CD4-positive, alpha-beta T cell treated with Interferon gamma for 1 hour (primary cell): ENCODE results near the gene NRK.
"Not testable (repeated sequence)": the region's sequence is repeated elsewhere in the genome, so short reads cannot be mapped to it uniquely, and the experiment has no call there.

Experiments used
- DNase-seq: peaks from one replicate; pipeline ENCODE4 v3.0.0-alpha.2; 2020

NRK gene, protein sequence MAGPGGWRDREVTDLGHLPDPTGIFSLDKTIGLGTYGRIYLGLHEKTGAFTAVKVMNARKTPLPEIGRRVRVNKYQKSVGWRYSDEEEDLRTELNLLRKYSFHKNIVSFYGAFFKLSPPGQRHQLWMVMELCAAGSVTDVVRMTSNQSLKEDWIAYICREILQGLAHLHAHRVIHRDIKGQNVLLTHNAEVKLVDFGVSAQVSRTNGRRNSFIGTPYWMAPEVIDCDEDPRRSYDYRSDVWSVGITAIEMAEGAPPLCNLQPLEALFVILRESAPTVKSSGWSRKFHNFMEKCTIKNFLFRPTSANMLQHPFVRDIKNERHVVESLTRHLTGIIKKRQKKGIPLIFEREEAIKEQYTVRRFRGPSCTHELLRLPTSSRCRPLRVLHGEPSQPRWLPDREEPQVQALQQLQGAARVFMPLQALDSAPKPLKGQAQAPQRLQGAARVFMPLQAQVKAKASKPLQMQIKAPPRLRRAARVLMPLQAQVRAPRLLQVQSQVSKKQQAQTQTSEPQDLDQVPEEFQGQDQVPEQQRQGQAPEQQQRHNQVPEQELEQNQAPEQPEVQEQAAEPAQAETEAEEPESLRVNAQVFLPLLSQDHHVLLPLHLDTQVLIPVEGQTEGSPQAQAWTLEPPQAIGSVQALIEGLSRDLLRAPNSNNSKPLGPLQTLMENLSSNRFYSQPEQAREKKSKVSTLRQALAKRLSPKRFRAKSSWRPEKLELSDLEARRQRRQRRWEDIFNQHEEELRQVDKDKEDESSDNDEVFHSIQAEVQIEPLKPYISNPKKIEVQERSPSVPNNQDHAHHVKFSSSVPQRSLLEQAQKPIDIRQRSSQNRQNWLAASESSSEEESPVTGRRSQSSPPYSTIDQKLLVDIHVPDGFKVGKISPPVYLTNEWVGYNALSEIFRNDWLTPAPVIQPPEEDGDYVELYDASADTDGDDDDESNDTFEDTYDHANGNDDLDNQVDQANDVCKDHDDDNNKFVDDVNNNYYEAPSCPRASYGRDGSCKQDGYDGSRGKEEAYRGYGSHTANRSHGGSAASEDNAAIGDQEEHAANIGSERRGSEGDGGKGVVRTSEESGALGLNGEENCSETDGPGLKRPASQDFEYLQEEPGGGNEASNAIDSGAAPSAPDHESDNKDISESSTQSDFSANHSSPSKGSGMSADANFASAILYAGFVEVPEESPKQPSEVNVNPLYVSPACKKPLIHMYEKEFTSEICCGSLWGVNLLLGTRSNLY (N-terminal part only)

GRCh38 chrX:105822138-105823091 lies at the start of gene NRK:
Gene NRK (plus strand): TSS chrX:105822539. CDS start chrX:105822846, 307 bp downstream.
- DNase-seq, result no peak

DNA sequence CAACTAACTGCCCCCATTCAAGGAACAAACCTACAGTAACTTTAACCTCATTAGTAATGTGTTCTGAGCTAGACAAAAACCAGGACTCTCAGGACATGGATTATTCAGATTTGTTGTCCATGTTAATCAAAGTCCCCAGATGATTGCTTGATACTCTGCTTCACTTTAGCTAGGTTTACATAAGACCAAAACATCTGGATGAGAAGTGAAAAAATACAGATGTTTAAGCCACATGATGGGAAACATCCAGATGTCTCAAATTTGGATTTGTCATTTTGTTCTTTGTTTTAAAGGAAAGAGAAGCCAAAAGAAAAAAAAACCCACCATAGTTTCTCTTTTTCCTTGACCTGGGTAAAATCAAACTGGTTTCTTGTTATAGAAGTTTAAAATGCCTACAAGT lies 48.5 kb upstream of the NRK start:
- DNase-seq, result no peak

DNA sequence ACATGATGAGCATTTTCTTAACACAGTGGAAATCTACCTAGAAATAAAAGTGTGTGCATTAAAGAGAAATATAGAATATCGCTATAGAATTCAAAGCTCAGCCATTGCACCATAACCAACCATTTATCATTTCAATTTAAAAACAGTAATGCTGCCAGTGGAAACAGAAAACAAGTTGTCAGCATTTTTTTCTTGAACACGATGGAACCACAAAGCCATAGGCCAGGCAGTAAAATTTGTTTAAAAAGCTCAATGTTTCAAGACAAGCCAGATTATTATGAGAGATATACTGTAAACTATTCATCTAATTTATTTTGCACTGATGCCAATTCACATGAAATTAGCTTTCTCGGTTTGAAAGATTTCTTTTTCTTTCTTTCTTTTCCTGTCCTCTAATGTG lies 46.7 kb upstream of the NRK start:
- DNase-seq, result no peak

DNA sequence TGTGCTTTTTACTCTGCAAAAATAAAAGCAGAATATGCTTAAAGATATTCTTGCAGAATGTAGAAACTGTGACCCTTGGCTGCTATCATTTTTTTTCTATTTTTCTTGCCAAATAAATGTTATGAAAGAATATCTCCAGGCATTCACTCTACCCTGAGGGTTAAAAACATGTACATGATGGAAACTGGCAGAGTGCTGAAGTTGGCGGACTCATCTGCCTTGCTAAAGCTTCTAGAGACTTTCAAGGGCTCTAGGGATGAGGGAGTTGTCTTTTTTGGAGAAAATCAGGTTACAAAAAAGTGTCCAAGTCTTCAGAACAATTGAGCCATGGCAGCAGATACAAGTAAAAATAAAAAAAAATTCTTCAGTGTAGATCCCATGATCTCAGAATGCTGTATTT lies 40.5 kb upstream of the NRK start:
- no peak for DNase-seq

GRCh38 chrX:105796877-105797276 lies 25.5 kb upstream of the NRK start:
- not testable (repeated sequence) for DNase-seq

DNA sequence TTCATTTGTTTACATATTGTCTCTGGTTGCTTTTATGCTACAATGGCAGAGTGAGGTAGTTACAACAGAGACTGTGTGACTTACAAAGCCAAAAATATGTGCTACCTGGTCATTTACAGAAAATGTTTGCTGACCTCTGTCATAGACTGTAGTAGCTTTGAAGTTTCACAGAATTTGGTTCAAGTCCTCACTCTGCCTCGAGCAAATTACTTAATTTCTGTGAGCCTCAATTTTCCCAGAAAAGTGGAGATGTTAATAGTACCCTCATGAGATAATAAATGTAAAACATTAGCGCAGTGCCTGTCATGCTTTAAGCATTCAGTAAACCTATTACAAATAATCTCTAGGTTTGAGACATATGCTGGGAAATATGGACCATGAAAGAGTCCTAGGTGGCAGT lies 18.4 kb upstream of the NRK start:
- DNase-seq, result no peak

DNA sequence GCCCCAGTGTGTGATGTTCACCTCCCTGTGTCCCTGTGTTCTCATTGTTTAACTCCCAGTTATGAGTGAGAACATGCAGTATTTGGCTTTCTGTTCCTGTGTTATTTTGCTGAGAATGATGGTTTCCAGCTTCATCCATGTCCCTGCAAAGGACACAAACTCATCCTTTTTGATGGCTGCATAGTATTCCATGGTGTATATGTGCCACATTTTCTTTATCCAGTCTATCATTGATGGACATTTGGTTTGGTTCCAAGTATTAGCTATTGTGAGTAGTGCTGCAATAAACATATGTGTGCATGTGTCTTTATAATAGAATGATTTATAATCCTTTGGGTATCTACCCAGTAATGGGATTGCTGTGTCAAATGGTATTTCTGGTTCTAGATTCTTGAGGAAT lies 16.7 kb upstream of the NRK start:
- DNase-seq, result not testable (repeated sequence)

DNA sequence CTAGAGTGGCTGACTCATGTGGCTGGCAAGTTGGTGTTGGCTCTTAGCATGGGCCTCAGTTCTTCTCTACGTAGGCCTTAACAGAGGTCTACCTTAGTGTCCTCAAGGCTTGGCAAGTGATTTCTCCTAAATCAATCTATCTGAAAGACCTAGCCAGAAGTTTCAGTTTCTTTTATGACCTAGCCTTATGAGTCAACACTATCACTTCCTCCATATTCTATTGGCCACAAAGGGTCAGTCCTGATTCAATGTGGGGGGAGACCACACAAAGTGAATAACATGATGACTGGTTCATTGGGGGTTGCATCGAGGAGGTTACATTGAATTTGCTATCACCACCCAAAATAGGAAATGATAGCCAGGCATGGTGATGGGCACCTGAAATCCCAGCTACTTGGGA lies 5.8 kb upstream of the NRK start:
- no peak for DNase-seq

- no peak for DNase-seq
Measured at GRCh38 chrX:105820247-105820646, 2.1 kb upstream of the NRK start.

DNA sequence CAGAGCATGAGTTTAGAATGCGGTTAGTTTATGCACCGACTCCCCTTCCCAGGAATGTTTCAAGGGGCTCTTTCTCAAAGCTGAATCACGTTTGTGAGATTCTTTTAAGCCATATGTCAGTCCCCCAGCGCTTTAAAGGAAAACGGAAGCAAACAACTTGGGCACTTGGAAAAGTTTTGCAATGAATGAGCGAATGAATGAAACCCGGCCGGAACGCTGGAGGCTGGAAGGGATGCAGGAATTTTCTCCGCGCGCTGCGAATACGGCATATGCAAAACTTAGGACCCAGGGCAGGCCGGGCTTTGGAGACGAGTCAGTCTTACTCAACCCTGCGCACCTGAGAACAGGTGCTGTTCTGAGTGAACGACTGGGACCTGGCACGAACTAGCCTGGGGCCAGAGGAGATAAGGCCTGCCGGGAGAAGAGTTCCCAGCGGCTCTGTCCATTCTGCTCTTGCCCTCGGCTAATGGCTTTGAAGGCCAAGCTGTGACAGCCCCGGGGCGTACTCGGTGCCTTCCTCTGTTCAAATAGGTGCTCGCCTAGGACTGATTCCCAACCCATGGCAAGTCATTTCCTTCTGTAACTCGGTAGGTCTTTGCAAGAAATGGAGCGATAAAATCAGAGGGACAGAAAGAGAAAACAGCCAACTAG lies 743 bp upstream of the NRK start:
- no peak for DNase-seq

DNA sequence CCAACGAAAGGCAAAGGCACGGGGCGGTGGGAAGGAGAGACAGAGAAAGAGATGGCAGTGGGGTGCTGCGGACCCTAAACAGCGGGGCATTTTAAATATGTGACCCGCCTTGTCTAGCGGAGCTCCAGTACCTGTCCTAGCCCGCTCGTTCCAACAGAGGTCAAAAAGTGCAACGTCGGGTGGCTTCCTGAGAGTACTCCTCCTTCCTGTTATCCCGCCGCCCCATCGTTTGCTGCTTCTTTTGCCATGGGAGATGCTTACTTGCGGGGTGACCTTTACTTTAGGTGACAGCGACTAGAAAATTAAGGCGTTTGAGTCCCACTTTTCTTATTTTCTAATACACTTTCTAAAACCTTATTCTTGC lies 735 bp downstream of the NRK start:
- DNase-seq, result no peak

- no peak for DNase-seq
Measured at GRCh38 chrX:105829011-105829410, 6.7 kb downstream of the NRK start.

DNA sequence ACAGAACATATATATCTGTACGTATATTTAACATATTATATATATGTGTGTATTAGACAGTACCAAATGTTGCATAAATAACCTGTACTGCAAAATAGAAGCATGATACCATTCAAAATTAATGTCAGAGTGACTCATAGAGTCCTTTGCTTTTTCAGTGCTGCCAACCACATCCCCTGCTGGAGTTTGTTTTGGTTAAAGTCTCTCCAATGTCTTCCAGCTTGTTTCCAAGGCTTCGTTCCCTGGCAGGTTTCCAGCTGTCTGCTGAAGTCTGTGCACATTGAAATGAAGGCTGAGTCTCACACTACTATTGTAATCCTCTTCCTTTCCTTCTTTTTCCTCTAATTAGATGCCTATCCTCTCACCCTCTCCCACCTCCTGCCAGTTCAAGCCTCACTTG lies 14.9 kb downstream of the NRK start:
- DNase-seq, result no peak

DNA sequence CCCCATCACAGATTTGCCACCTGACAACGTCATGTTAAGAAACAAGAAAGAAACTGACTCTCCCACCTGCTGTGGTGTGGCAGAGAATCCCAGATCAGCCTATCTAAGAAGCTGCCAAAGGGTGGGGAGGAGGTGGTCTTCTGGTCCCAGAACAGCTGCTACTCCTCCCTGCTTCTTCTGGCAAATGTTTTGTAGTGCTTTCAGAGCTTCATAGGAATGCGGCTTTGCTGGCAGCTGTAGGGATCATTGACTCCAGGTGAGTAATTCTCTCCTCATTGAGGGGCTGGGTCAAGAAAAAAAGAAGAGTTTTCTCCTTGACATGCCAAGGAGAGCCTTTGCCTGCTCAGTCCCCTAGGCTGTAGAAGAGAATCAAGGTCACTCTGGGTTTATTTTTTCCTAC lies 23.3 kb downstream of the NRK start:
- DNase-seq, result no peak

DNA sequence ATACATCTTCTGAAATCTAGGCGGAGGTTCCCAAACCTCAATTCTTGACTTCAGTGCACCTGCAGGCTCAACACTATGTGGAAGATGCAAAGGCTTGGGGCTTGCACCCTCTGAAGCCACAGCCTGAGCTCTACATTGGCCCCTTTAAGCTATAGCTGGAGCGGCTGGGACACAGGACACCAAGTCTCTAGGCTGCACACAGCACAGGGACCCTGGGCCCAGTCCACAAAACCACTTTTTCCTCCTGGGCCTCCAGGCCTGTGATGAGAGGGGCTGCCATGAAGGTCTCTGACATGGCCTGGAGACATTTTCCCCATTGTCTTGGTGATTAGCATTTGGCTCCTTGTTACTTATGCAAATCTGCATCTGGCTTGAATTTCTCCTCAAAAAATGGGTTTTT lies 27.8 kb downstream of the NRK start:
- not testable (repeated sequence) for DNase-seq

- no peak for DNase-seq
Measured at GRCh38 chrX:105865709-105866108, 43.4 kb downstream of the NRK start.

- DNase-seq, result no peak
Measured at GRCh38 chrX:105869701-105870100, 47.4 kb downstream of the NRK start.

DNA sequence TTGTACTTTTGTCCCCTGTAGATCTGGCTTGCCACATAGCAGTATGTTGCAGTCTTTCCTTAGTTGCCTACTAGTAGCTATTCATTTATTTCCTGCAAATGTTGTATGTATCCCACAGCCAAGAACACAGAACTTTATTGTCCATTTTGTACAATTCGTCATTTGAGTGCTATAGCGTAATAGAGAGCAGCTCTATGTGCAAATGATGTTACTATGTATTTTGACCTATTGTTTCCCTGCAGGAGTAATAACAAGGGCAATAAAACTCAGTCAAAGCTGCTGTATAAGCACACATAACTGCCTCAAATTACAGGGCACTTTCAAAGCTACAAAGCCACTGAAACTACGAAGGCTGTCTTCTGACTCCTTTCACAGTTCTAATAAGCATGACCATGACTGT lies 48.1 kb downstream of the NRK start:
- DNase-seq, result no peak

DNA sequence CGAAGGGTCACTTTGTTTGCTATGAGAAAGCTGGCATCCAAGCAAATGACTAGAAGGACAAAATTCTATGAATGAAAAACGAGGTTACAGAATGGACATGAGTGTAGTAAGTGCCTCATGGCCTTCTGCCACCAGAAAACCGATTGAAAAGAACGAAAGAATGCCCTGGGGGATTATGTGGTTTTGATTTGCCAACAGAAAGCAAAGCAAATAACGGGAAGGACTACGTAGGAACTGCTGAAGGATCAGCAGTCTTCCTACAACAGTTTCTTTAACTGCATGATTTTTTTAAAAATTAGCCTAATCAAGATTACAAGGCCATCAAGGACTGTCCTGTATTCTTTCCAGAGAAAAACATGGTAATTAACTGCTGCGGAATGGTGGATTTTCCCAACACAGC lies 50.6 kb downstream of the NRK start:
- DNase-seq, result no peak

DNA sequence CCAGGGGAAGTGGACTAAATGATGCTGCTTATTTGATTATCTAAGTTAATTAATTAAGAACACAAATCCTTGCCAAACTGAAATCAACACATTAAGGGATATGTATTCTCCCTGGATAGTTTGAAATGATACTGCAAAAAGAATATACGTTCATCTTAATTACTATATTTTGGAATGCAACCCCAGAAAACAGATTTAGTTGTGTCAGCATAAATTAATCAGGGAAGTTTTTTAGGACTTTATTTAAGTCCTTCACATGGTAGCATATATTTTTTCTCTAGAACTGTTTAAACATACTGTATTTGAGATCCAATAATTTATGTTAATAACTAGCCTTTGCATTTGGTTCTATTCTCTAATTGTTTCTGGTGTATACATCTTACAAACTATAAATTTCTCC lies 52.5 kb downstream of the NRK start:
- DNase-seq, result no peak

- no peak for DNase-seq
Measured at GRCh38 chrX:105876658-105877057, 54.3 kb downstream of the NRK start.

DNA sequence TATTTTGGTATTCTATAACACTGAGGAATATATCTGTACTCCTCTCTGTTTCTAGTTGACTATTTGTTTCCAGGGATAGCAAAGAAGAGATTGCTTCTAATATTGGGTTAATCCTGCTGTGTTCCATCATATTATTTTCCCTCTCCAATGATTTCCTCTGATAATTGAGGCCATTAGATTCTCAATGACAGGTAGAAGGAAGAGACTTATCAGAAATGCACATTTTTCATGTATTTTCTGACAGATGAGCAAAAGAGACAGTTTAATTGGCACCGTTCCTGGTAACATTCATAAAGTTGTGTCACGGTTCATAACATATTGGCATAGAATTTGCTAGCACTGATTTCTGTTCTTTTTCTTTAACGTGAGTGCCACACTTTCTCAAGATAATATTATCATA lies 58.2 kb downstream of the NRK start:
- DNase-seq, result no peak
